ENCODE data around the gene PARVA. TPM values are rescaled to one million over a fixed set of nuclear protein-coding genes. Genes with fewer than 3 reads are reported as not detected.

The PARVA gene
- total RNA-seq, 1 experiment from 2014 or later = 20.2 TPM

DNA sequence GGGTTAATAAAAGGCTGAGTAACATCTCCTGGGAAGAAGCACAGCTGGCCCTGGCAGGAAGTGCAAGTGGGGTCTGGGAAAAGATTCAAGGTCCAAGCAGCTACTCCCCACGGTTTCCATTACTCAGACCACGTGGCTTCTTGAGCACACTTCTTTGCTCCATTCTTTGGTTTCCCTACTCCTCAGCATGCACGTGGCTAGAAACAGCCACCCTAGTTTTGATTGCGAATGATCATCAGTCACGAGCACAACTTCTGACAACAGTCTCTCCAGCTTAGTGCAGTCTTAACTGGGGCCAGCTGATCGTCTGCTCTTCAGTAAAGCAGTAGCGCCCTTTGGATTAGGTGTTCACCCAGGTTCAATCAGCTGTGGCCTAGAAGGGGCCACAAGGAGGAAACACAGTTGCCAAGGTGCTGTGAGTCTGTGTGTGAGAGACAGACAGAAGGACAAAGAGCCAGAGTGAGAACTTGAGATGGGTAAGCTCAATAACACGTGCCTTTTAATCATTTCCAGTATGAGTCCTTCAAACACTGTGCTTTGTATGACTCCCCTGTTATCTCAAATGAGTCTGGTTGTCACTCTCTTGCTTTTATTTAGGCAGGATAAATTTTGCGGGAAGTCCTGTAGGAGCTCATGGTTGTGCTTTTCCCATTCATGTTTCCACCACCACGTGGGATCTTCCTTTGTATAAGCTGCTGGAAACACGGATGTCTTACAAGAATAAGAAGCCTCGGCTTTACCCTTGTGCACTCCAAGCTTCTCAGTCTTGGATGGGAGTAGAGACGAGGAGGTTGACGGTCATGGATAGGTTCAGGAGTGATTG, 901 bp upstream of the PARVA start:
- peak; percentile 38 for DNase-seq (ENCODE audit: low read depth)

DNA sequence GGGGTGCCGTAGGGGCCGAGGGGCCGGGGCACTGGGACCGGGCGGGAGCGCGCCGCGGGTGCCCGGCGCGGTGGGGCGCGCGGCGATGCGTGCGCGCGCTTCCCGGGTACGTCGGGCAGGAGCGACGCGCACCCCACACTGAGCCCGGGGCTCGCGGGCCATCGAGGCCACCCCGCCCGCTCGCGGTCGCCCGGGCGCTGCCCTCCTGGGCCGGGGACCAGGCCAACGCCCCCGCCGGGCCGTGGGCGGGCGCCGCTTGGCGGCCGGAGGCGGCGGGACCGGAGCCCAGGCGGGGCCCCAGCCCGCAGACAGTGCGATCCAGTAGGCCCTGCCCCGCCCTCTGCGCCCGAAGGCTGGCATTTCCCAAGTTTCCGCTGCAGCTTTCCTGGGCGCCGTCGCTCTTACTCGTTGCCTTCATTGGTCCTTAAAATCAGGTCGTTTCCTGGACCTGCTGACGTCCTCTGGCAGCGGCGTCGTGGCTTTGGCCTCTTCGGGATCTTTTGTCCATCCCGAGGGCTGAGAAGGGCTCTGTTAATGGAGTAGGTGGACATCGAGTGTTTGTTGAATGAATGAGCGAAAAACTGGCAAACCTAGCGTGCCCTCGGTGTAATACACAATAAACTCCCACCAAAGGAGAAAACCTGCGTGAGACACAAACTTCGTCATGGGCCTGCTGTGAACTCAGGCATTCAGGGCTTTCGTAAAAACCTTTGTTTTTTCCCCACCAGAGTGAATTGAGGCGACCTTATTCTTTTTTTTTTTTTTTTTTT, 638 bp downstream of the PARVA start:
- peak; percentile 87 for DNase-seq (ENCODE audit: low read depth)

DNA sequence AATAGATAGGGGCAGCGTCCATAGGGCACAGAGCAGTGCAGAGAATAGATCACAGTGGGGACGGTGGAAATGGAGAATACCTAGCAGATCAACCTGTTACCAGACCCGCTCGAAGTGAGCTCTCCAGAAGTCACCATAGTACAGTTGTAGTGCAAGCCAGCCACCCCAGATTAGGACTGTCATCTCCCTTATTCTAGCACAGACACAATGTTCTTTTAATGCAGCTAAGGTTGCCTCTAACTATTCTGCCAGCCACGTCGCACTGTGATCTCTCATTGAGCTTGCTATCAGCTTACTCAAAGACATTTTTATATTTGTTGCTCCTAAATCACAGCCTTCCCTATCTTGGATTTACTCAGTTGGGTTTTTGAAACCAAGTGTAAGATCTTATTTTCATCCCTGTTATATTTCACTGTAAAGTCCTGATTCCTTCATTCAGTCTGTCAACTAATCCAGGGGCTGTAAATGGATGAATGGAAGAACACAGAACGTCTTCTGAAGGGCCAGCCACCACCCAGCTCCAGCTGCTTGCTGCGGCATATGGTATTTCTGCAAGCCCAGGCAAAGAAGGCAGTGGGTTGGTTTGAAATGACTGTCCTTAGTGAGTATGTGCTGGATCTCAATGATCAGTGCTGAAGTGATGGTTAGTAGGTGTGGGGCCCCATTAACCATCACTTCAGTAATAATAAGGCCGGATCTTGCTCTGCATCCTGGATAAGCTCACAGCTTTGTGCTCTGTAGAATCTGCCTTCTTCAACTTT, 3.4 kb downstream of the PARVA start:
- DNase-seq (ENCODE audit: low read depth) = no peak

DNA sequence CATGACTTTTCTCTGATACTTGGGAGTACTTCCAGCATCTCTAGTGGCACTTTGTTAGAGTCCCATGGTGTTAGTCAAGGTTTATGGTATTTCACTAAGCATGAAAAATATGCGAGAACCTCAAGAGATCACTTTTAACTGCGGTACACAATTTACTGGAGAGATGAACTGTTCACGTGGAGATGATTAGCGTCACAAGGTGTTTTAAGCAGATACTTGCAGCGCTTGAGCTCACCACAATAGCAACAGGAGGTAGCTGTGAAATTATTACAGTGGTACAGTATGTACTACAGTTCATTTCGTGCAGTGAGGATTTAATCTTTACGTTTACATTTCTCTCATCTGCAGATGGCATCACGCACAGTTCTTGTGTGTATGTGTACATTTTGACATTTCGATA, 4.5 kb downstream of the PARVA start:
- DNase-seq (ENCODE audit: low read depth) = no peak

GRCh38 chr11:12382451-12382850, 5.1 kb downstream of the PARVA start:
- DNase-seq (ENCODE audit: low read depth) = no peak

- DNase-seq (ENCODE audit: low read depth) = no peak
Observed at GRCh38 chr11:12386309-12386708, 8.9 kb downstream of the PARVA start.

DNA sequence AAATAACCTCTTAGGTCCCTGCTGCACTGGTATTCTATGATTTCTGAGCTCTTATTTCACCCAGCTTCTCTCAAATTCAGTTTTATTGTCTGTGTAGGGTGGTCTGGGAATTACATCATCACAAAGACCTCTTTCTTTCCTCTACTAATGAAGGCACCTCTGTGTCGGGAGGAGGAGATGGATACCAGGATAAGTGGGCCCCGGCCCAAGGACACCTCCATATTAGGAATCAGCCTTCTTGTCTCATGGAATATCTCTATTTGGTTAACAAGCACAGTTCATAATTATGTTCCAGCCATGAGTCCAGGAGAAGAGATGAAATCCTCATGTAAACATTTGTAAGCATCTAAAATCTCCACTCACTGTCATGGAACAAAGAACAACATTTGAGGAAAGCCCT, 9.4 kb downstream of the PARVA start:
- no peak for DNase-seq (ENCODE audit: low read depth)

DNA sequence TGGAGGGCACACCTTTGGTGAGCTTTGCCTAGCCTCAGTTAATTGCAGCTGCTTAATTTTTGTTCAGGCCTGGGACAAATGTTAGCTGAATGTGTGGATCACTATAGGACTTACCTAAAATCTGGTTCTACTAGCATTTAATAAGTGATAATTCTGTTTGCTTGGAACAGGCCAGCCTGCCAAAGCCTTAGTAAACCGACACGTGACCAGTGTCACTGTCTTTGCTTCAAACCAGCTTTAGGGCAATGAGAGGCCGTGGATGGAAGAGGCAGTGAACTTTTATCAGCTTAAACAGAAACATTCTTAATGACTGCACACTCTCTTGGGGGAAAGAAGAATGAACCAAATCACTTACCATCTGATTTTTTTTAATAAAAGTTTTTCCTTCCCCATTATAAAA, 10.8 kb downstream of the PARVA start:
- no peak for DNase-seq (ENCODE audit: low read depth)

DNA sequence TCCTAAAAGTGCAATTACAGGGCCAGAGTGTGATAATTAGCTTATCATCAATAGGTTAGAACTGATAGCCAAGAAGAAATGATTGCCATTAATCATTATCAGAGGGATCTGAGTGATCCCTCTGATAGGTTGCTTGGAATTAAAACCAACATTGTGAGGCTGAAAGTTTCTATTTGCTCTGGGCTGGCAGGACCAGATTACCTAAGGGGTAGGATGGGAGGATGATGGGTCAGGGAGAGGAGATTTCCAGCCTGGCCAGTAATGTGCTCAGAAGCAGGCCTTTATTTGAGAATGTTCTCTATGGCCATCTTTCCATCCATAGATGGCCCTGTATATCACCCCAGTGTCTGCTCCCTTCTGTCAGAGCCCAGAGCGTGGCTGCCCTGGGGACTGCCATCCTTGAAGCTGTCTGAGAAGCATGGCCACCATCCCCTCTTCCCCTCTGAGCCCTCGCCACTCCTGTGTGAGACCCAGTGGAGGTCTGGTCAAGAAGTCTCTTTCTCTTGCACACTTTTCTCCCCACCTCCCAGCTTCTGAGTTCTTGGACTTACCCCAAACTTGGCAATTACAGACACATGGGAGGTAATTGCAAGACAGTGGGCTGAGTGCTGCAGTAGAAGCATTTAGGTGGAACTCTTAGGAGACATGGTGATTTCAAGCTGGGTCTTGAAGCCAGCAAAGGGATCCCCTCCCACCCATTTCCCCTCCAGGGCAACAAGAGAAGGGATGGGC, 11.7 kb downstream of the PARVA start:
- no peak for DNase-seq (ENCODE audit: low read depth)

DNA sequence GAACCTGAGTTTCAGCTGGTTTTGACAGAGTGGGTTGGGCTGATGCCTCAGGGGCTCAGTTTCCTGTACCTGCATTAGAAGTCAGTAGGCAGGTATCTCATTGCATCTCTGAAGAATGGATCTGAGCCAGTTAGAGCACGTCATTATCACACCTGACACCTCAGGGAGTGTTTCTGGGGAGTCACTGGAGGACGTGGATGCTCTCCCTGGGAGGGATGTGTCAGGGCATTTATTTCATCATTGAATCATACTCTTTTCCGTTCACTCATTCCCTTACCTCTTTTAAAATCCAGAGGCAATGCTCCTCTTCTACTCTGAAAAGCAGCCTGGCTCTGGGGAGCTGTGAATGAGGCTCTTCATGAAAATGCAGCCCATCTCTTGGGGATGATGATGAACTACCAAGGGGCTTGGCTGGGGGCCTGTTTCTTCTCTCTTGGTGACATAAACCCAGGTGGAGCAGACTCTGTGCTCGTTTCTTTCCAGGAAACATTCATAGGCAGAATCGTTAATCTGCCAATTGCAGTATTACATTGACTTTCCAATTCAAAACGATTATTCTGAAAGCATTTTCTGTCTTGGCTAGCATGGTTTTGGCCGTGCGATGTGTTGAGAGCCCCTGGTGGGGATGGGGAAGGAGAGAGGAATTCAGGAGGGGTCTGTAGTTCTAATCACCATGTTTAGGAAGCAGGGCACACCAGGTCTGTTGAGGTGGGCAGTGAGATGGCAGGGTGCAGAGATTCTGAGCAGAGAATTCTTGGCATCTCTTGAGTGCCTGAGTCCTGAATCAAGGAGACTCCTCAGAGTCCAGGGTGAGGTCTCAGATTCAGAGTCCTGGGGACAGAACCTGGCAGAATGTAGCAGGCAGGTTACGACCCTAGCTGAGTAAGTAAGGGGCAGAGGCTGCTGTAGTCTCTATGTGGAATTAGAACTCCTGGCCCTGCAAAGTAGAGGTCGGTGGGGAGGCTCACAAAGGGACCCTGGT, 12.6 kb downstream of the PARVA start:
- no peak for DNase-seq (ENCODE audit: low read depth)

DNA sequence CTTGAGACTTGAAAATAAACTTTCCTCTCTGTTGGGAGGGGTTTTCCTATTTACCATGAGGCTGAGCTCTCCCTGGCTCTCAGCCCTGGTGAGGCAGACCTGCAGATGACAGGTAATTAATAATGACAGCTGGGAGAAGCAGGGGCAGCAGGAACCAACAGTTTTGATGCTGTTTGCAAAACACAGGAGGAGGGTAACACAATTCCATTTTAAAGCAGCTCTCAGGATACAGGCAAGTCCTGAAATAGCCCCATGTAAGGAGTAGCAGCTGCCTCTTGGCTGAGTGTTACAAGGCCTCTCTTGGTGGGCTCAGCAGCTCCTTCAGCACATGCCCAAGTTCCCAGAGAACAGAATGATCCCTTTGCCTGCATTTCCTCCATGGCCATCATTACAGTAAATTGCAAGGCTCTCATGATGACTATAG, 13.3 kb downstream of the PARVA start:
- no peak for DNase-seq (ENCODE audit: low read depth)

DNA sequence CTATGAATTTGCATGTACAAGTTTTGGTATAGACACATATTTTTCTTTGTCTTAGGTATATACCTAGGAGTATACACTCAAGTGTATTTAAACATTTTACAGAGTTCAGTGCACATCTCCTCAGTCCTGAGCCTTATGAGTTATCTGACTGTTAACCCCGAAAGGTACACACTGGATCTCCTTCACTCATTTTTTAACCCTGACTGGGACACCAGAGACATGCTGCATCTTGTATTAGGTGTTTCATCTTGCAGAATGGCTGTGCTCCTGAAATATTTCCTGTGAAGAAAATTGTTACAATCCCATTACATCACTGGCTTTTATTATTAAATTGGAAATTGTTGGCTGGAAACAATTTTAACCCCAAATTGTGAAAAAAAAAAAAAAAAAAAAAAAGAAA, 15.3 kb downstream of the PARVA start:
- no peak for DNase-seq (ENCODE audit: low read depth)

DNA sequence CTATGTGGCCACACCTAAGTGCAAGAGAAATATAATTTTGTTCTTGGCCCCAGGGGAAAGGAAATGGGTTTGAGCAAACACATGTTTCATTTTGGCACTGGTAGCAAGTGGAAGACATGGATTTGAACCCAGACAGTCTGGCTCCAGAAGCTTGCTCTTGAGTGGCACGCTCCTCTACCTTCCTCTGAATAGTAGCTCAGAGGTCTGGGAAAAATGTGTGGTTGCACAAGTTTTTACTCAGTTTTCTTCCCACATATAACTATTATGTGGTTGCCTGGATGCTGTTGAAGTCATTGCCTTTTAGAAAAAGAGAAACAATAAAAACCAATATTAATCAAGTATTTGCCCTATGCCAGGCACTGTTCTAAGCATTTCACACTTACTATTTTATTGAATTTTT, 16.3 kb downstream of the PARVA start:
- no peak for DNase-seq (ENCODE audit: low read depth)

- DNase-seq (ENCODE audit: low read depth) = no peak
Observed at GRCh38 chr11:12394601-12395000, 17.2 kb downstream of the PARVA start.

GRCh38 chr11:12395333-12395732, 18.0 kb downstream of the PARVA start:
- DNase-seq (ENCODE audit: low read depth) = no peak

- DNase-seq (ENCODE audit: low read depth) = peak; percentile 80
Observed at GRCh38 chr11:12397931-12398334, 20.6 kb downstream of the PARVA start.

- DNase-seq (ENCODE audit: low read depth) = no peak
Observed at GRCh38 chr11:12399355-12399754, 22.0 kb downstream of the PARVA start.

GRCh38 chr11:12402025-12402424, 24.7 kb downstream of the PARVA start:
- no peak for DNase-seq (ENCODE audit: low read depth)

- DNase-seq (ENCODE audit: low read depth) = no peak
Observed at GRCh38 chr11:12402691-12403120, 25.3 kb downstream of the PARVA start.
